Vagina (tissue), 2 donors: ENCODE data around the gene RBBP8NL. TPM values are rescaled to one million over a fixed set of nuclear protein-coding genes. Genes with fewer than 3 reads are reported as not detected.

Experiments used
- DNase-seq, 2 donors: peaks; one replicate each; pipeline ENCODE4 v3.0.0-alpha.2; 2017; ENCODE audit errors: extremely low spot score in 2 of 2
- H3K27ac ChIP-seq: fragments of 200-600 bp; sonication (generic); one replicate; pipeline ENCODE4 v1.5.1; 2019
- H3K27me3 ChIP-seq: fragments of 200-600 bp; sonication (generic); one replicate; pipeline ENCODE4 v1.5.1; 2019
- H3K36me3 ChIP-seq, 2 donors: fragments of 200-600 bp; sonication (generic); one replicate each; pipeline ENCODE4 v1.5.1; 2017 to 2019
- H3K4me1 ChIP-seq: fragments of 200-600 bp; sonication (generic); one replicate; pipeline ENCODE4 v1.5.1; 2019
- H3K4me3 ChIP-seq, 2 donors: fragments of 200-600 bp; sonication (generic); 1 replicate in 1 of 2; 2 replicates in 1 of 2; pipeline ENCODE4 v1.5.1; 2016 to 2019
- H3K9me3 ChIP-seq: fragments of 200-600 bp; sonication (generic); one replicate; pipeline ENCODE4 v1.5.1; 2019
- POLR2A ChIP-seq, 2 donors: fragments of 450-650 bp; IDR thresholded peaks; one replicate each; pipeline ENCODE4 v1.6.1; 2017; ENCODE audit warnings: antibody characterized with exemption in 2 of 2, mild to moderate bottlenecking in 2 of 2, moderate library complexity in 2 of 2
- POLR2AphosphoS5 ChIP-seq, 2 donors: sonication (generic); formaldehyde crosslinking; IDR thresholded peaks; one replicate each; pipeline ENCODE4 v1.9.0; 2017; ENCODE audit warnings: antibody characterized with exemption in 2 of 2, mild to moderate bottlenecking in 2 of 2, low read depth in 1 of 2; ENCODE audit not compliant: insufficient read depth in 1 of 2
- intact Hi-C: fragments of 100-400 bp; cut with DNase I; formaldehyde crosslinking; loops from one replicate; pipeline ENCODE4 v1.15.1; 2023
- total RNA-seq: library from RNA; depleted of rRNA; stranded (reverse); fragments of >200 nt; gene quantifications from one replicate; pipeline ENCODE4 v1.2.3, GENCODE V29; 2016
- TF ChIP-seq, protein P1 (sequence below), 3 experiments: fragments of 450-650 bp in 2 of 3; fragments of 200-600 bp in 1 of 3; sonication (generic) in 1 of 3; IDR thresholded peaks; one replicate each; pipeline ENCODE4 v1.5.1; 2017 to 2019; ENCODE audit warnings: antibody characterized with exemption in 3 of 3, mild to moderate bottlenecking in 2 of 3, moderate library complexity in 2 of 3

The RBBP8NL gene
- total RNA-seq, 1 donor from 2014 or later, result 1.7 TPM

DNA sequence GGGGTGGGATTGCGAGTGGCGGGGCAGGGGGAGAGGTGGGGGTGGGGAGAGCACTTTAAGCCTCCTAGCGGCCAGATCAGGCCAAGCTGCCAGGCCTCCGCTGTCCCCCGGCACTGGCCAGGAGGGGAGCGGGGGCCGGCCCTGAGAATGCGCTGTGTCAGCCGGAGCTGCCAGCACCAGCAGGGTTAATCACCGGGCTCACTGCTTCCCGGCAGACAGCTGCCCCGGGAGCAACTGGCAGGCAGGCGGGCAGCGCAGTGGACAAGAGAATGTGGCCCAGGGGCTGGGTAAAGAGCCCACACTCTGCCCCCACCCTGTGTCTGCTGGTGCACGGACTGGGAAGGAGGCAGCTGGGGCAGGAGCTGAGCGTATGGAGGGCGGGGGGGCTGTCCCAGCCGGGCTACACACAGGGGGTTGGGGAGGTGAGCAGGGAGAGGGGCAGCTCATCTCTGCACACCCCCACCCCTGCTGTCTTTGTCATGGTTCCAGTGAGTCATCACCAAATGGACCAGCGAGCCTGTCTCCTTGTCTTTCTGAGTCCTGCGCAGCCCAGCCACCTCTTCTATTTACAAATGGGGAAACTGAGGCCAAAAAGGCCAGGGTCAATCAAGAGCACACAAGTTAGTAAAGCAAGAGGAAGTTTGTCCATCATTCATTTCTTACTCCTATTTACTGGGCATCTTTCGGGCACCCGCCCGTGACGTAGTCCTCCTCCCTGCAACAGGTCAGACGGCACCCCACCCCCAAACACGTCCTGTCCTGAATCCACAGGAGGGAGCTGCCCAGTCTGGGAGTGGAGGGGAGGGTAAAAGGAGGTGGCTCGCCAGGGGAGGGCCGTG, 58.1 kb downstream of the RBBP8NL start:
- no peaks in the 10 kb centered on the region for H3K36me3 ChIP-seq
- no peak for TF ChIP-seq POLR2A (IDR thresholded peaks at IDR 0.05)
- TF ChIP-seq, protein P1, sequence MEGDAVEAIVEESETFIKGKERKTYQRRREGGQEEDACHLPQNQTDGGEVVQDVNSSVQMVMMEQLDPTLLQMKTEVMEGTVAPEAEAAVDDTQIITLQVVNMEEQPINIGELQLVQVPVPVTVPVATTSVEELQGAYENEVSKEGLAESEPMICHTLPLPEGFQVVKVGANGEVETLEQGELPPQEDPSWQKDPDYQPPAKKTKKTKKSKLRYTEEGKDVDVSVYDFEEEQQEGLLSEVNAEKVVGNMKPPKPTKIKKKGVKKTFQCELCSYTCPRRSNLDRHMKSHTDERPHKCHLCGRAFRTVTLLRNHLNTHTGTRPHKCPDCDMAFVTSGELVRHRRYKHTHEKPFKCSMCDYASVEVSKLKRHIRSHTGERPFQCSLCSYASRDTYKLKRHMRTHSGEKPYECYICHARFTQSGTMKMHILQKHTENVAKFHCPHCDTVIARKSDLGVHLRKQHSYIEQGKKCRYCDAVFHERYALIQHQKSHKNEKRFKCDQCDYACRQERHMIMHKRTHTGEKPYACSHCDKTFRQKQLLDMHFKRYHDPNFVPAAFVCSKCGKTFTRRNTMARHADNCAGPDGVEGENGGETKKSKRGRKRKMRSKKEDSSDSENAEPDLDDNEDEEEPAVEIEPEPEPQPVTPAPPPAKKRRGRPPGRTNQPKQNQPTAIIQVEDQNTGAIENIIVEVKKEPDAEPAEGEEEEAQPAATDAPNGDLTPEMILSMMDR (IDR thresholded peaks at IDR 0.05), result no peak
- TF ChIP-seq POLR2AphosphoS5 (IDR thresholded peaks at IDR 0.05; ENCODE audit: insufficient read depth in 1 of 2, low read depth in 1 of 2), result no peak
- H3K27ac ChIP-seq, result peak overlapping the region; percentile 82
- no peak for DNase-seq
- H3K27me3 ChIP-seq, result no peaks in the 10 kb centered on the region
- H3K9me3 ChIP-seq, result no peaks in the 10 kb centered on the region
- intact Hi-C loops, result no loop called here
- H3K4me1 ChIP-seq, result peaks cover 71% of the 10 kb centered on the region
- H3K4me3 ChIP-seq, result peak overlapping the region; percentile 61

DNA sequence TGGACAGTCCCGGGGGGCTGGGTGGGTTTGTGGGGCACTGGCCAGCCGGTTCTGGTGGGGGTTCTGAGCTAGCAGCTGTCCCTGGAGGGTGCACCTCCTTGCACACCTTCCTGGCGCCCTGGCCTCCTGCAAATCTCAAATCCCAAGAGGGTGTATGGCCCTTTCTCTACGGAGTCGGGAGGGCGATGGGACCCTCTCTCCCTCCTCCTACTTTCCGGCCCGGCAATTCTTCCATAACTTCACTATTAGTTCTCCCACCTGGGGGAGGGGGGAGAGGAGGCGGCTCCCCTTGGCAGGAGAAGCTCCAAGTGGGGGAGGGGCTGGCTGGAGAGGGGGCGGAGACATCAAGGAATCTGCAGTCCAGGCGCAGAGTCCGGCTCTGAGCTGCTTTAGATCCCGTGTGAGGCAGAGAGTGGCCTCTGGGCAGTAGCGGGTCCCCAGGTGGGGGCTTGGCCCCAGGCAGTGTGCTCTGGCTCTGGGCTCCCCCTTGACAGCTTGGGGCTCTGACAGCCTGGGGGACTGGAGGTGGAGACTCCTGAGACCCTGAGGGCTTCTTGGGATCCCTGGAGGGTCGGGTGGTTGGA, 58.9 kb downstream of the RBBP8NL start:
- intact Hi-C loops, result no loop called here
- no peaks in the 10 kb centered on the region for H3K27me3 ChIP-seq
- no peak for DNase-seq
- H3K9me3 ChIP-seq, result no peaks in the 10 kb centered on the region
- H3K4me3 ChIP-seq, result peak overlapping the region; percentile 61
- H3K36me3 ChIP-seq, result no peaks in the 10 kb centered on the region
- H3K4me1 ChIP-seq, result peaks cover 76% of the 10 kb centered on the region
- TF ChIP-seq, protein P1 (IDR thresholded peaks at IDR 0.05), result no peak
- TF ChIP-seq POLR2AphosphoS5 (IDR thresholded peaks at IDR 0.05; ENCODE audit: insufficient read depth in 1 of 2, low read depth in 1 of 2) (no peak), POLR2A (IDR thresholded peaks at IDR 0.05) (no peak)
- peak overlapping the region; percentile 82 for H3K27ac ChIP-seq

DNA sequence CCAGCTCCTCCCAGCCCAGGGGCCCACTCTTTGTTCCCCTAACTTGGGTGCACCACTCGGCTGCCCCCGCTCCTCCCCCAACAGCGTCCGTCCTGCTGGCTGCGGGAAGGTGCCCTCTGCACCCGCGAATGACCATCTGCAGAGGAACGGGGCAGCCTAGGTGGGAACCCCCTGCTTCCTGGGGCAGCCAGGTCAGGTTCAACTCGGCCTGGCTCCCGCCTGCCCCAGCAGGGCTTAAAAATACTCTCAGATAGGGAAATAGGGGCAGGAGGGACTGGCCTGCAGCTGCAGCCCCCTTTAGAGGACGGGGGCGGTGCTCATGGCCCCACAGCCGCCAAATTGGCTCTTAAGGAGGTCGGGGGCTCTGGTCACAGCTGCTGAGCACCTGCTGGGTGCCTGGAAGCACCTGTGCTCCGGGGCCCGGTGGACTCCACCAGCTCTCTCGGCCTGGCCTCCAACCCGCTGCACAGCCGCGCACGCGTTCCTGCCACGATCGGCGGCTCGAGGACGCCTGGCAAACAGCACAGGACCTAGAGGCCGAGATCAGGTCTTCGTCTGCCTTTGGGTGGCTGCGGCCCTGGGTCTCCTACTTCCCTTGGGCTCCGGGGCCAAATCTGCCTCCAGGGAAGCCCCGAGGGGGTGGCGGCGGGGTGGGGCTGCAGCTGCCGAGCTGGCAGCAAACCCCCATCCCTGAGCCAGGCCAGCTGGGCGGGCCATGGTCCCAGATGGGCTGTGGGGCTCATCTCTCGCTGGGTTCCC, 59.5 kb downstream of the RBBP8NL start:
- Histone ChIP-seq H3K27me3 (no peaks in the 10 kb centered on the region), H3K9me3 (no peaks in the 10 kb centered on the region), H3K4me3 (peak overlapping the region; percentile 61), H3K27ac (peak overlapping the region; percentile 82), H3K36me3 (no peaks in the 10 kb centered on the region), H3K4me1 (peaks cover 83% of the 10 kb centered on the region)
- DNase-seq, result no peak
- TF ChIP-seq POLR2A (IDR thresholded peaks at IDR 0.05) (no peak), POLR2AphosphoS5 (IDR thresholded peaks at IDR 0.05; ENCODE audit: insufficient read depth in 1 of 2, low read depth in 1 of 2) (no peak)
- TF ChIP-seq, protein P1 (IDR thresholded peaks at IDR 0.05), result no peak
- intact Hi-C loops, result no loop called here

DNA sequence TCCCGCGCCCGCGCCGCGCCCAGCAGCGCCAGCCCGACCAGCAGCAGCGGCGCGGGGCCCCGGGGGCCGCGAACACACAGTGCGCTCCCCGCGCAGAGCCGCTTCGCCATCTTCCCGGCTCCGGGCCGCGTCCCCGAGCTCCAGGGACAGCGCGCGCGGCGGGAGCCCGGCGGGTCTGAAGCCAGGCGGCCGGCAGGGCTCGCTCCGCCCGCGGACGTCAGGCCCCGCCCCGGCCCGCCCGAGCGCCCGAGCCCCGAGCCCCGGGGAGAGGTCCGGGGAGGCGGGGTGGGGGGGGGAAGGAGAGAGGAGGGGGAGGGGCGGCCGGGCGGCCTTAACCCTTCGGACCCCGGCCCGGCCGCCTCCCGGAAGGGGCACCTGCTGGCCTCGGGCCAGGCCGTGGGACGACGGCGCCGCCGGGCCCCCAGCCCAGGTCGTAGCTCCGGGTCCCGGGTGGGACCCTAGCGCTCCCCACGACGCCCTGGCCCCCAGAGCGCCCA, 60.2 kb downstream of the RBBP8NL start, which contains the start of gene LAMA5:
TSS of gene LAMA5 (minus strand) at position 177 of the 497 bp plus-strand sequence. CDS start at position 110, 67 bp downstream.
- TF ChIP-seq POLR2A (IDR thresholded peaks at IDR 0.05), result peak in 1 of 2 donors; percentile 32
- TF ChIP-seq POLR2AphosphoS5 (IDR thresholded peaks at IDR 0.05; ENCODE audit: insufficient read depth in 1 of 2, low read depth in 1 of 2), result no peak
- Histone ChIP-seq H3K27ac (peak within 1 kb of the TSS; percentile 82), H3K9me3 (no peaks in the 10 kb centered on the region), H3K36me3 (no peaks in the 10 kb centered on the region), H3K27me3 (no peaks in the 10 kb centered on the region), H3K4me3 (peak within 1 kb of the TSS; percentile 61), H3K4me1 (peaks cover 88% of the 10 kb centered on the region)
- intact Hi-C loops, result no loop called here
- DNase-seq, result no peak
